Brain microvascular endothelial cell (primary cell): ENCODE measurements around the gene HS3ST3B1.

ENCODE experiments used
- DNase-seq: peaks from one replicate; pipeline ENCODE4 v3.0.0-alpha.2; 2020
- H3K27ac ChIP-seq: fragments of 250-450 bp; sonication (Bioruptor Pico); 2 replicates; pipeline ENCODE4 v1.5.1; 2020; ENCODE audit warnings: mild to moderate bottlenecking, moderate library complexity
- H3K27me3 ChIP-seq: fragments of 250-450 bp; sonication (Bioruptor Pico); replicated peaks from 2 replicates; pipeline ENCODE4 v1.5.1; 2020; ENCODE audit warnings: mild to moderate bottlenecking
- H3K36me3 ChIP-seq: fragments of 250-450 bp; sonication (Bioruptor Pico); replicated peaks from 2 replicates; pipeline ENCODE4 v1.5.1; 2020; ENCODE audit warnings: mild to moderate bottlenecking
- H3K4me3 ChIP-seq: 2 replicates; pipeline ENCODE4 v1.5.1; 2011; ENCODE audit warnings: low read depth, mild to moderate bottlenecking, control low read depth, low read length, moderate library complexity
- in situ Hi-C: cut with HindIII; loops from 2 replicates; pipeline ENCODE4 v1.10.0; 2017; ENCODE audit warnings: low sequenced_read_pairs, low pct_ligation_motif_present
- TF ChIP-seq, protein P1 (sequence below): IDR thresholded peaks from 2 replicates; pipeline ENCODE4 v1.5.1; 2011; ENCODE audit warnings: low read depth, mild to moderate bottlenecking, moderate library complexity, low read length, control low read depth, inconsistent platforms; ENCODE audit errors: missing control alignments

HS3ST3B1 gene

DNA sequence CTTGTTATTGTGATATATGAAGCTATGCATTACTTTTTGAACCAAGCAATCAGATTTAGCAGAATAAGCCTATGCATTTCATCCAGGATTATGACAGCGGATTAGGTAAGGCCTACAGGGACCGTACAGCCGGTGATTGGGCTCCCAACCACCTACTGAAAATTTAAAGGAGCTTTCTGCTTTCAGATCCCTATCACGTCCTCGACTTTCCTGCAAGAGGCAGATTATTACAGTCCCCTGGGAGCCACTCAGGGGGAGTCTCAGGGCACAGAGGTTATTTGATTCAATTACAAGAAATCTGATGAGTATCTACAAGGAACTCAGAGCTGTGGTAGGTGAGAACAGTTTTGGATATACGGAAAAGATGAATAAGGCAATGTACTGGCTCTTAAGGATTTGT is 80.7 kb downstream of the HS3ST3B1 start:
- no peaks in the 10 kb centered on the region for H3K36me3 ChIP-seq
- H3K27ac ChIP-seq, result no peak overlapping the region
- H3K4me3 ChIP-seq, result no peak overlapping the region
- in situ Hi-C loops, result no loop called here
- H3K27me3 ChIP-seq, result no peaks in the 10 kb centered on the region
- TF ChIP-seq, protein P1, sequence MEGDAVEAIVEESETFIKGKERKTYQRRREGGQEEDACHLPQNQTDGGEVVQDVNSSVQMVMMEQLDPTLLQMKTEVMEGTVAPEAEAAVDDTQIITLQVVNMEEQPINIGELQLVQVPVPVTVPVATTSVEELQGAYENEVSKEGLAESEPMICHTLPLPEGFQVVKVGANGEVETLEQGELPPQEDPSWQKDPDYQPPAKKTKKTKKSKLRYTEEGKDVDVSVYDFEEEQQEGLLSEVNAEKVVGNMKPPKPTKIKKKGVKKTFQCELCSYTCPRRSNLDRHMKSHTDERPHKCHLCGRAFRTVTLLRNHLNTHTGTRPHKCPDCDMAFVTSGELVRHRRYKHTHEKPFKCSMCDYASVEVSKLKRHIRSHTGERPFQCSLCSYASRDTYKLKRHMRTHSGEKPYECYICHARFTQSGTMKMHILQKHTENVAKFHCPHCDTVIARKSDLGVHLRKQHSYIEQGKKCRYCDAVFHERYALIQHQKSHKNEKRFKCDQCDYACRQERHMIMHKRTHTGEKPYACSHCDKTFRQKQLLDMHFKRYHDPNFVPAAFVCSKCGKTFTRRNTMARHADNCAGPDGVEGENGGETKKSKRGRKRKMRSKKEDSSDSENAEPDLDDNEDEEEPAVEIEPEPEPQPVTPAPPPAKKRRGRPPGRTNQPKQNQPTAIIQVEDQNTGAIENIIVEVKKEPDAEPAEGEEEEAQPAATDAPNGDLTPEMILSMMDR, result no peak
- DNase-seq, result no peak

DNA sequence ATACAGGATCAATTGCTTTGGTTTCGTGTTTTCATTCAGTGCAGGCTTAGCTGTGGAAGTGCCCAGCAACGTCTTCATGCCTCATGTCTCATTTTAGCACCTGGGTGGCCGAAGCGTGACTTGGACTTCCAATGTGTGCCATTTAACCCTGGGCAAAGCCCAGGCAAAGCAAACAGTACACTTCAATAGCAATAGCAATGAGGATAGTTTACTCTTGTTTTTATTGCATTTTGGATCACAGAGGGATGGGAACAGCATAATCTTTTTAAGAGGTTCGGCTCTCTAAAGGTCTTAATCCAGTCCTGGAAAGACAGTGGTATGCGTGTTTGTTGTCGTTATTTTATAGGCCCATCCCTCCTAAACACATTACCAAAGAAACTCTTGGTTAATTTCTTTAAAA is 86.2 kb downstream of the HS3ST3B1 start:
- in situ Hi-C loops, result no loop called here
- Histone ChIP-seq H3K27ac (no peak overlapping the region), H3K36me3 (no peaks in the 10 kb centered on the region), H3K27me3 (no peaks in the 10 kb centered on the region), H3K4me3 (no peak overlapping the region)
- no peak for DNase-seq
- TF ChIP-seq, protein P1, result no peak

DNA sequence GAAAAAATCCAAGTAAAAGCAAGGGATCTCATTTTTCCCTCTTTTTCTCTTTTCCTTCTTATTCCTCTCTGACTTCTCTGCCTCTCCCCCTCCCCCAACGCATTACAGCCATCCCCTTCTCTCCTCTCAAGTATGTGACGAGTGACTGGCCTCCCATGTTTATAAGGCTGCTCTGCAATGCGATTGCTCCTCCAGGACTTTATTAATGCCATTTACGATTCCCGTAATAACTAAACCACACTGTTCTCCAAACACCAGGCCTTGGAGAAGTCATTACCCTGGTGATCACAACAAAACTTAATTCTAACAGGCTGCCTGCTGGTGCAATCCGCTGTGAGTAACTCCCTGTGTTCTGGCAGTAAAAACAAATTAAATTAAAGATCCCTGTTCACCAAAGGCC is 88.8 kb downstream of the HS3ST3B1 start:
- H3K4me3 ChIP-seq, result no peak overlapping the region
- in situ Hi-C loops, result no loop called here
- H3K36me3 ChIP-seq, result no peaks in the 10 kb centered on the region
- no peak for DNase-seq
- TF ChIP-seq, protein P1, result no peak
- H3K27ac ChIP-seq, result no peak overlapping the region
- no peaks in the 10 kb centered on the region for H3K27me3 ChIP-seq

DNA sequence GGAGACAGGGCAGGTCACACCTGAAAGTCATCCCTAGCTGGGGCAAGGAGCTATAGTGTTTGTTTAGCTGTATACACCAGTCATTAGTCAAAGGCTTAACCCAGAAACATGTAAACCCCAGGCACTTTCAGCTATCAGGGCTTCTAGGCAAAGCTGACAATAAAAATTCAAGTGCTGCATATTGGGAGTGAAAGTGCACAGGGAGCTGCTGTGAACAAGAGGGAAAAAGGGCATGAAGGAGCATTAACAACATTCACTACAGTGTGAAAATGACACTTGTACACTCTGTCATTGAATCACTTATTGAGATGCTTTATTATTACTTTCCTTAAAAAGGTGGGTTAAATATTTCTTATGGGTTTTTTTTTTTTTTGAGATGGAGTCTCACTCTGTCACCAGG is 92.8 kb downstream of the HS3ST3B1 start:
- Histone ChIP-seq H3K27ac (no peak overlapping the region), H3K4me3 (no peak overlapping the region), H3K27me3 (no peaks in the 10 kb centered on the region), H3K36me3 (no peaks in the 10 kb centered on the region)
- TF ChIP-seq, protein P1, result no peak
- DNase-seq, result no peak
- in situ Hi-C loops, result no loop called here

DNA sequence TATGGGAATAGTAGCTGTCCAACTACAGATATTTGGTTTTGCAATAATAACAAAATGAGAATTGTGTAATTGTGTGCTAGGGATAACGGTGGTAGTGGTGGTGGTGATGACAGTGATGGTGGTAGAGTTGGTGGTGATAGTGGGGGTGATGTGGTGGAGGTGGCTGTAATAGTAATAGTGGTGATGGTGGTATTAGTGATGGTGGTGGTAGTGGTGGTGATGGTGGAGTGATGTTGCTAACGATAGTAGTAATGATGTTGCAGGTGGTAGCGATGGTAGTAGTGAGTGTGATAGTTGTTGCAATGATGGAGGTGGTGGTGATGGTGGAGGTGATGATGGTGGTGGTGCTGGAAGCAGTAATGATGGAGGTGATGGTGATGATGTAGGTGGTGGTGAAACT is 94.4 kb downstream of the HS3ST3B1 start:
- Histone ChIP-seq H3K27ac (no peak overlapping the region), H3K36me3 (no peaks in the 10 kb centered on the region), H3K27me3 (no peaks in the 10 kb centered on the region), H3K4me3 (no peak overlapping the region)
- in situ Hi-C loops, result no loop called here
- TF ChIP-seq, protein P1, result no peak
- DNase-seq, result no peak

DNA sequence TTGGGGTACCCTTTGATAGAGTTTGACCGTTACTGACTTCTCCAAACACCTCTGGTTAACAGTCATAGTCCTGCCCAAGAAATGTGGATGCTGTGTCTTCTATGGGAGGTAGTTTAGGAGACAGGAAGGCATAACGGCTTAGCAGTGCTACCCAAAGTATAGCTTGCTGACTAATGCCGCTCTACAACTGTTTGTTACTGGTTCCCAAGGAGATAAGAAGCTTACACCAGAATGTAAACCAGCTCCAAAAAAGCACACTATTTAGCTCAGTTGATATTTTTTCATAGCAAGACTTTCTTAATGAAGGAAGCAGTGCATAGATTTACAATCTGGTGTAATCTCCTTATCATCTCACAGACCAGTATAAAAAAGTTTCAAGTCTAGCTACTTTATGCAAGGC is 95.7 kb downstream of the HS3ST3B1 start:
- in situ Hi-C loops, result no loop called here
- DNase-seq, result peak; percentile 3
- Histone ChIP-seq H3K36me3 (no peaks in the 10 kb centered on the region), H3K27me3 (no peaks in the 10 kb centered on the region), H3K27ac (no peak overlapping the region), H3K4me3 (no peak overlapping the region)
- TF ChIP-seq, protein P1, result no peak
